ENCODE data around the gene EBF3. TPM values are rescaled to one million over a fixed set of nuclear protein-coding genes. Genes with fewer than 3 reads are reported as not detected.

The EBF3 gene
- total RNA-seq, 1 donor from 2014 or later: not detected

- H3K27me3 ChIP-seq (ENCODE audit: control insufficient read depth, insufficient read depth, low read length): peaks cover 2% of the 10 kb centered on the region
- DNase-seq (ENCODE audit: low read depth): no peak
- H3K36me3 ChIP-seq (ENCODE audit: control insufficient read depth, insufficient read depth, low read length): no peaks in the 10 kb centered on the region
- TF ChIP-seq CTCF (IDR thresholded peaks at IDR 0.05; ENCODE audit: insufficient read depth, low read length, poor library complexity, severe bottlenecking): no peak
- no peak overlapping the region for H3K4me3 ChIP-seq (ENCODE audit: low read depth, low read length)
These were observed 53.2 kb downstream of the EBF3 start for GRCh38 chr10:129910861-129911260.

- no peak overlapping the region for H3K4me3 ChIP-seq (ENCODE audit: low read depth, low read length)
- peaks cover 2% of the 10 kb centered on the region for H3K27me3 ChIP-seq (ENCODE audit: control insufficient read depth, insufficient read depth, low read length)
- no peak for DNase-seq (ENCODE audit: low read depth)
- no peak for TF ChIP-seq CTCF (IDR thresholded peaks at IDR 0.05; ENCODE audit: insufficient read depth, low read length, poor library complexity, severe bottlenecking)
- H3K36me3 ChIP-seq (ENCODE audit: control insufficient read depth, insufficient read depth, low read length): no peaks in the 10 kb centered on the region
These were observed 54.4 kb downstream of the EBF3 start for GRCh38 chr10:129909531-129910256.

- no peak for TF ChIP-seq CTCF (IDR thresholded peaks at IDR 0.05; ENCODE audit: insufficient read depth, low read length, poor library complexity, severe bottlenecking)
- Histone ChIP-seq H3K4me3 (ENCODE audit: low read depth, low read length) (no peak overlapping the region), H3K27me3 (ENCODE audit: control insufficient read depth, insufficient read depth, low read length) (peaks cover 2% of the 10 kb centered on the region), H3K36me3 (ENCODE audit: control insufficient read depth, insufficient read depth, low read length) (no peaks in the 10 kb centered on the region)
- DNase-seq (ENCODE audit: low read depth): no peak
These were observed 55.0 kb downstream of the EBF3 start for GRCh38 chr10:129909080-129909479.

GRCh38 chr10:129908406-129908805 is 55.7 kb downstream of the EBF3 start:
- Histone ChIP-seq H3K27me3 (ENCODE audit: control insufficient read depth, insufficient read depth, low read length) (peaks cover 2% of the 10 kb centered on the region), H3K4me3 (ENCODE audit: low read depth, low read length) (no peak overlapping the region), H3K36me3 (ENCODE audit: control insufficient read depth, insufficient read depth, low read length) (no peaks in the 10 kb centered on the region)
- no peak for TF ChIP-seq CTCF (IDR thresholded peaks at IDR 0.05; ENCODE audit: insufficient read depth, low read length, poor library complexity, severe bottlenecking)
- DNase-seq (ENCODE audit: low read depth): no peak

- no peaks in the 10 kb centered on the region for H3K36me3 ChIP-seq (ENCODE audit: control insufficient read depth, insufficient read depth, low read length)
- no peak overlapping the region for H3K4me3 ChIP-seq (ENCODE audit: low read depth, low read length)
- DNase-seq (ENCODE audit: low read depth): no peak
- TF ChIP-seq CTCF (IDR thresholded peaks at IDR 0.05; ENCODE audit: insufficient read depth, low read length, poor library complexity, severe bottlenecking): no peak
- H3K27me3 ChIP-seq (ENCODE audit: control insufficient read depth, insufficient read depth, low read length): peaks cover 6% of the 10 kb centered on the region
These were observed 58.5 kb downstream of the EBF3 start for GRCh38 chr10:129905553-129905952.

- peaks cover 9% of the 10 kb centered on the region for H3K27me3 ChIP-seq (ENCODE audit: control insufficient read depth, insufficient read depth, low read length)
- TF ChIP-seq CTCF (IDR thresholded peaks at IDR 0.05; ENCODE audit: insufficient read depth, low read length, poor library complexity, severe bottlenecking): no peak
- no peak overlapping the region for H3K4me3 ChIP-seq (ENCODE audit: low read depth, low read length)
- H3K36me3 ChIP-seq (ENCODE audit: control insufficient read depth, insufficient read depth, low read length): no peaks in the 10 kb centered on the region
- DNase-seq (ENCODE audit: low read depth): no peak
These were observed 59.8 kb downstream of the EBF3 start for GRCh38 chr10:129904323-129904722.

All from kidney epithelial cell (primary cell).